ENCODE measurements around the gene CCNH. TPM values are rescaled to one million over a fixed set of nuclear protein-coding genes. Genes with fewer than 3 reads are reported as not detected.

Gene CCNH
- total RNA-seq, 8 experiments from 2014 or later: 45.5 to 103 (median 74.3) TPM

DNA sequence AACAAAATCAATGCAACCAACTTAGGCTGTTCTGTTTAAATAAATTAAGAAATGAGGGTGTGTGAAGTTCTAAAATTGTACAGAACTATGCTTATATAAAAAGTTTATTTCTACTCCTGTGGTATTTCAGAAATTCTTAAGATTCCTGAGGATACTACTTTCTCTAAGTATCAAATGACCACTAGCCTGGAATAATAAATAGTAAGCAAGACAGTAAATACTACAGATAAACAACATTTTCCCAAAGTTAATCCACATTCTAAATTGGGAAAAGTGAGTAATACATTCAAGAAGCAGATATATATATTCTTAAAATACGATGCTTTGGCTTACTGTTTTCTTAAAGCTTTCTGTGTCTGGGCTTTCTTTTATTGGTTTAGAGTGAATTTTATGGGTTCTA is 29.5 kb downstream of the CCNH start:
- H3K27ac ChIP-seq: no peak overlapping the region
- in situ Hi-C loops (cut with MboI; ENCODE audit: low pct_unique_long_range_greater_than_20kb in 2 of 9, low sequenced_read_pairs in 9 of 9, unreplicated experiment in 9 of 9): no loop called here
- WGBS, 10 experiments: 83 to 100% (median 100%) methylated on average over 1 of the region's 1 CpG; no CpG with 5 or more reads in 3 of the 10 experiments
- no peaks in the 10 kb centered on the region for H3K4me1 ChIP-seq (replicated peaks in 1 of 2)
- H3K4me3 ChIP-seq: no peak overlapping the region
- no peak for ATAC-seq (replicated peaks in 6 of 8)

DNA sequence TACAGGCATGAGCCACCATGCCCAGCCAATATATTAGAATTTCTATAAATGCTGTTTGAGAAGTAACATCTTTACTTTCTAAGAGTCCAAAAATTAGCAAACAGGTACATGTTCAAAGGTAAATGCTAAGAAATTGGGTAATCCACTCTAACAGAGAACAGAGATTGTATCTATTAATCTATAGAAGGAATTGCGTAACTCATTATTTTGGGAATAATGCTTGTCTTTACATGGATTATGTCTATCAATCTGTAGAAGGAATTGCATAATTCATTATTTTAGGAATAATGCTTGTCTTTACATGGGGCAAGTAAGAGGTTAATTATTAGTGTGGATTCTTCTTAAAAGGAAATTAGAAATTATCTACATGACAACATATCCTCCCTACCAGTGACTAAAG is 30.5 kb downstream of the CCNH start:
- in situ Hi-C loops (cut with MboI; ENCODE audit: low pct_unique_long_range_greater_than_20kb in 2 of 9, low sequenced_read_pairs in 9 of 9, unreplicated experiment in 9 of 9): no loop called here
- no peak overlapping the region for H3K27ac ChIP-seq
- 89 to 100% (median 100%) methylated on average over 1 of the region's 1 CpG; no CpG with 5 or more reads in 2 of the 10 experiments for WGBS, 10 experiments
- no peak for ATAC-seq (replicated peaks in 6 of 8)
- H3K4me3 ChIP-seq: no peak overlapping the region
- H3K4me1 ChIP-seq (replicated peaks in 1 of 2): no peaks in the 10 kb centered on the region

DNA sequence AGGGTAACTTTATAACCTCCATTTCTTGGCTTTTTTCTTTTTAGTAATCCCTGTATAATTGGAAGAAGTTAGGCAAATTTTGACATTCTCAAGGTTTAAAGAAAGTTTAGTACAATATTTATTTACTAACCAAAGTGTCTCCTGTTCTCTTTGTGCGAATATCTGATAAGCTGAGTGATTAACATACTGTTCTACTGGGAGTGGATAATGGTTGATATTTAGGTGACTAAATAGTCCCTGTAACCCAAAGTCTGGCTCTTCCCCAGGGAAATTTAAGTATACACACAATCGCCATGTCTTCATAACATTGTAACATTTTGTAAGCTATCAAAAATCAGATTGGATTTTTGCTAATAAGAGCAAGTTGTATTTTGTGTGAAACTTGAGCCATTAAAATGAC is 40.0 kb downstream of the CCNH start:
- ATAC-seq (replicated peaks in 6 of 8): peak in 2 of 8 experiments; percentile 57 to 64
- WGBS, 10 experiments: 80 to 100% (median 98%) methylated on average over 1 to 2 of the region's 2 CpGs; no CpG with 5 or more reads in 2 of the 10 experiments
- Histone ChIP-seq H3K27ac (no peak overlapping the region), H3K4me1 (replicated peaks in 1 of 2) (no peaks in the 10 kb centered on the region), H3K4me3 (no peak overlapping the region)
- in situ Hi-C loops (cut with MboI; ENCODE audit: low pct_unique_long_range_greater_than_20kb in 2 of 9, low sequenced_read_pairs in 9 of 9, unreplicated experiment in 9 of 9): no loop called here

DNA sequence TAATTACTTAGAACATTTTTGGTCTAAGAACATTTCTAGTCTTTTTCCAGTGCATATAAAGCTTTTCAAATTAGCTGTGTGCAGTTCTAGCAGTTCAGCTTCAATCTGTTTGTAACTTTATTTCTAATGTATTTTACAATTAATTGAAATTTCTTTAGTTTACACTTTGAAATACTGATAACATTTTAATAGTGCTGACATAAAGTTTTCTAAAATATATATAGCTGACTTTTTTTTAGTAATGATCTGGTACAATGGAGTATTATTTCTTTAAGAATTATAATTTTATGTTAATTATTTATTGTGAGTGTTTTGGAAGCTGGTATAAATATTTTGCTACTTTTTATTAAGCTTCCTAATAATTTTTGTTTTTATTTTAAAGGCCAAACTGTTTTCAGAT is 43.3 kb downstream of the CCNH start:
- H3K27ac ChIP-seq: no peak overlapping the region
- no peak for ATAC-seq (replicated peaks in 6 of 8)
- H3K4me3 ChIP-seq: no peak overlapping the region
- in situ Hi-C loops (cut with MboI; ENCODE audit: low pct_unique_long_range_greater_than_20kb in 2 of 9, low sequenced_read_pairs in 9 of 9, unreplicated experiment in 9 of 9): no loop called here
- H3K4me1 ChIP-seq (replicated peaks in 1 of 2): no peaks in the 10 kb centered on the region

DNA sequence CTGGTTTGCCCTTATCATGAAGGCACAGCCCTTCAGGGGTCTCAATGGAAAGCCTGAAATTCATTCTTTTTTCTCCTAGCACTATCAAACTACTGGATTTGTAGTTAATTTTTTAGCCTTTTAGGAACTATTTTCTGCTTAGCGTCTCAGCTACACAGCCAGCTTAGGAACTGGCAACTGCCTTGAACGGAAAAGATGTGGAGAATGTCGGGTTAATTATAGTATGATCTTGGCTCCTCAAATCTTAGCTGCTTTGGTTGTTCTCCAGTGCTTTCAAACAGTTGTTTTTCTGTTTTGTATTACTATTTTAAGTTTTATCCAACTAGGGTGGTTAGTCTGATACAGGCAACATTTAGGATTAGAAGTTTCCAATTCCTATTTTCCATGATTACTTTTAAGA is 44.1 kb downstream of the CCNH start:
- no peak for ATAC-seq (replicated peaks in 6 of 8)
- no peak overlapping the region for H3K27ac ChIP-seq
- 90 to 100% (median 100%) methylated on average over 1 to 3 of the region's 3 CpGs; no CpG with 5 or more reads in 3 of the 10 experiments for WGBS, 10 experiments
- no peaks in the 10 kb centered on the region for H3K4me1 ChIP-seq (replicated peaks in 1 of 2)
- no peak overlapping the region for H3K4me3 ChIP-seq
- in situ Hi-C loops (cut with MboI; ENCODE audit: low pct_unique_long_range_greater_than_20kb in 2 of 9, low sequenced_read_pairs in 9 of 9, unreplicated experiment in 9 of 9): no loop called here

DNA sequence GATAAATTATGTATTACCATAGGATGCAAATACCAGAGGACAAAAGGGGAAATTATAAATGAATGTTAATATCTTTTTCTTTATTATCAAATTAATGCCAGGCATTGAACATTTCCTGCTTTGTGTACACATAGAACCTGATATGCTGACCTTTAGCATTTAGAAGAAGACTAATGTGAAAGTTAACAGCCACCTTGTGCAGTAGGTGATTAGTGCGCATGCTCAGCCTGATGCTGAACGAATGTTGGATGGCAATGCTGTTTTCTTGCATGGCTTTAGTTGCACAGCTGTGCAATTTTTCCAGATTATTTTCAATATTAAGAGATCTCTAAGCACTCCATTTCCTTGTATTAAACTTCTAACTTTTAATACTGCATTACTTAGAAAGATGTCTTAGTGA is 45.5 kb downstream of the CCNH start:
- in situ Hi-C loops (cut with MboI; ENCODE audit: low pct_unique_long_range_greater_than_20kb in 2 of 9, low sequenced_read_pairs in 9 of 9, unreplicated experiment in 9 of 9): no loop called here
- ATAC-seq (replicated peaks in 6 of 8): no peak
- 83 to 100% (median 95%) methylated on average over 1 to 2 of the region's 2 CpGs for WGBS, 10 experiments

DNA sequence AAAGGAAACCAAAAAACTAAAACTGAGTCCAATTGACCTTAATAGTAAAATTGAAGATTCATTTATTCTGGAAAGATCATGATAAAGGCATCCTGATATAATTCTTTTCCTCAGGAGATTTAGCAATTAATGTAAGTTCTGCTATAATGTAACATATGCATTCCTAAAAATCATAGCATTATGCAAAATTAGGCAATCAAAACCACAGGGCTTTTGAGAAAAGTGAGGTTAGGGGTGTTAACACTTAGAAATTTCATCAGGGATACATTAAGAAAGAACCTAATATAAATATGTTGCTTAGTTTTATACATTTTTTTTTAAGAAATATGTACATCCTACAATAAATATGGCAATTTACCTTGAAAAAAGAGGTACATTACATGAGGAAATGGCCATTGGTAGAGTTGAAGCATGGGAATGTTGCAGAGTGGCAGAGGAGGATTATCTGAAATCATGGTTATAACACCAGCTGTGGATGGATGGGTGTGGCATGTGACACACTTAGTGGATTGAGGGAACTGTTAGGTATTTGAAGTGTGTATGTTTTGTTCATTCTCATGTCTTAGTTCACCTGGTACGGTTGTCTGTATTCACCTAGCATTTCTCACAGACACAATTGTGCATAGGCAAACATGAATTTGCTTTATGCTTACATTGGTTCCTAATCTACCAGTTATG is 51.1 kb downstream of the CCNH start:
- Histone ChIP-seq H3K4me1 (replicated peaks in 1 of 2) (no peaks in the 10 kb centered on the region), H3K4me3 (no peak overlapping the region), H3K27ac (no peak overlapping the region)
- 33 to 100% (median 100%) methylated on average over 1 of the region's 1 CpG; no CpG with 5 or more reads in 3 of the 10 experiments for WGBS, 10 experiments
- ATAC-seq (replicated peaks in 6 of 8): peak in 2 of 8 experiments; percentile 32 to 69
- in situ Hi-C loops (cut with MboI; ENCODE audit: low pct_unique_long_range_greater_than_20kb in 2 of 9, low sequenced_read_pairs in 9 of 9, unreplicated experiment in 9 of 9): no loop called here

More for the DNA sequence above, 45.5 kb downstream of the CCNH start:
- Histone ChIP-seq H3K4me3 (no peak overlapping the region), H3K4me1 (replicated peaks in 1 of 2) (no peaks in the 10 kb centered on the region), H3K27ac (no peak overlapping the region)

DNA sequence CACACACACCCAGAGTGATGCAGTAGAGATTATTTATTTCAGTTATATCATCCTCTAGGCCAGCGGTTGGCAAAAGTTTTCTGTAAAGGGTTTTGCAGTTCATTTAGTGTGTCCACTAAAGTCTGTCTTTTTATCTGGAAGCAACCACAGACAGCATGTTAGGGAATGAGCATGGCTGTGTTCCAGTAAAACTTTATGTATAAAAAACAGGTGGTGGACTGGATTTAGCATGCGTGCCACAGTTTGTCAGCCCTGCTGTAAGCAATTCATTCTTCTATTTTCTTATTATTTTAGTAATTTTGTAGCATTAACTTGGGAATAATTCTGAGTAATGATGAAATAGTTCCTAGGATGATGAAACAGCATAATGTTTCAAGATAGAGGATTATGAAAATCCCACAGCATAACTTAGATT is 51.7 kb downstream of the CCNH start:
- H3K27ac ChIP-seq: no peak overlapping the region
- in situ Hi-C loops (cut with MboI; ENCODE audit: low pct_unique_long_range_greater_than_20kb in 2 of 9, low sequenced_read_pairs in 9 of 9, unreplicated experiment in 9 of 9): no loop called here
- WGBS, 10 experiments: 50 to 100% (median 84%) methylated on average over 1 to 2 of the region's 2 CpGs; no CpG with 5 or more reads in 1 of the 10 experiments
- ATAC-seq (replicated peaks in 6 of 8): peak in 1 of 8 experiments; percentile 51
- no peak overlapping the region for H3K4me3 ChIP-seq
- no peaks in the 10 kb centered on the region for H3K4me1 ChIP-seq (replicated peaks in 1 of 2)

DNA sequence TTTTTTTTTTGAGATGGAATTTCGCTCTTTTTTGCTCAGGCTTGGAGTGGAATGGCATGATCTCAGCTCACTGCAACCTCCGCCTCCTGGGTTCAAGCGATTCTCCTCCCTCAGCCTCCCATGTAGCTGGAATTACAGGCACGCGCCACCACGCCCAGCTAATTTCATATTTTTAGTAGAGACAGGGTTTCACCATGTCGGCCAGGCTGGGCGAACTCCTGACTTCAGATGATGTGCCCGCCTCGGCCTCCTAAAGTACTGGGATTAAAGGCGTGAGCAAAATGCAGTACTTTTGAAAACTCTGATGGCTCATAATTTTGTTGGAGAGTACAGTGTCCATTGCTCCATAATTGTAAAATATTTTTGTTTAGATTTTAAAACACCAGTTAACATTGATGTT is 52.6 kb downstream of the CCNH start:
- ATAC-seq (replicated peaks in 6 of 8): no peak
- no peak overlapping the region for H3K27ac ChIP-seq
- WGBS, 10 experiments: 85 to 100% (median 97%) methylated on average over 3 to 10 of the region's 11 CpGs; no CpG with 5 or more reads in 1 of the 10 experiments
- in situ Hi-C loops (cut with MboI; ENCODE audit: low pct_unique_long_range_greater_than_20kb in 2 of 9, low sequenced_read_pairs in 9 of 9, unreplicated experiment in 9 of 9): no loop called here
- H3K4me3 ChIP-seq: no peak overlapping the region
- H3K4me1 ChIP-seq (replicated peaks in 1 of 2): no peaks in the 10 kb centered on the region

DNA sequence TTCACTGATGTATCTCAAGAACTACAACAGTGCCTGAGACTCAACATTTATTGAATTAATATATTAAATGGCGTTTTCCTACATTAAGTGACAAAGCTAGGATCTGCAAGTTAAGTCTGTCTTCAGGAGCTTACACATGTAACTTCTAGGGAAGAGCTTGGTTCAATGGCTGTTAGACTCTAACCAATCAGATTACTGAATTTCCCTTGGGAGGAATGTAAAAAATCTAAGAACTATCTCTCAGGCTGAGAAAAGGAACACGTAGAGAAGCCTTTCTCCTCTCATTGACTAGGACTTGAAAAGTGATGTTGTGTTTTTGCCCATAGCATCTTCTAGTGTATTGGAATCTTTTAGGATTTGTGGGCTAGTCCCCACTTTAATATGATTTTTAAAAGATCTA is 53.6 kb downstream of the CCNH start:
- in situ Hi-C loops (cut with MboI; ENCODE audit: low pct_unique_long_range_greater_than_20kb in 2 of 9, low sequenced_read_pairs in 9 of 9, unreplicated experiment in 9 of 9): no loop called here
- WGBS, 10 experiments: 84 to 100% (median 94%) methylated on average over 1 to 2 of the region's 2 CpGs; no CpG with 5 or more reads in 1 of the 10 experiments
- no peak for ATAC-seq (replicated peaks in 6 of 8)

DNA sequence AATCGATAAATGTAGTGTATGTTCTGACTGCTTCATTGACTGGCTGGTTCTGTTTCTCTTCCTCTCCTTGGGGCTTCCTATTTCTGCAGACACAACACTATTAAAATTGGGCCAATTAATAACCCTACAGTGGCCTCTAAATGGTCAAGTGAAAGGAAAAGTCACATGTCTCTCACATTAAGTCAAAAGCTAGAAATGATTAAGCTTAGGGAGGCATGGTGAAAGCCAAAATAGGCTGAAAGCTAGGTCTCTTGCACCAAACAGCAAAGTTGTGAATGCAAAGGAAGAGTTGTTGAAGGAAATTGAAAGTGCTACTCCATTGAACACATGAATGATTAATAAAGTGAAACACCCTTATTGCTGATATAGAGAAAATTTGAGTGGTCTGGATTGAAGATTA is 58.2 kb downstream of the CCNH start:
- no peaks in the 10 kb centered on the region for H3K4me1 ChIP-seq (replicated peaks in 1 of 2)
- 80 to 100% (median 100%) methylated on average over 1 of the region's 1 CpG; no CpG with 5 or more reads in 2 of the 10 experiments for WGBS, 10 experiments
- no peak overlapping the region for H3K4me3 ChIP-seq
- in situ Hi-C loops (cut with MboI; ENCODE audit: low pct_unique_long_range_greater_than_20kb in 2 of 9, low sequenced_read_pairs in 9 of 9, unreplicated experiment in 9 of 9): no loop called here
- no peak overlapping the region for H3K27ac ChIP-seq
- ATAC-seq (replicated peaks in 6 of 8): no peak

More for the DNA sequence above, 53.6 kb downstream of the CCNH start:
- no peaks in the 10 kb centered on the region for H3K4me1 ChIP-seq (replicated peaks in 1 of 2)
- H3K4me3 ChIP-seq: no peak overlapping the region
- no peak overlapping the region for H3K27ac ChIP-seq

DNA sequence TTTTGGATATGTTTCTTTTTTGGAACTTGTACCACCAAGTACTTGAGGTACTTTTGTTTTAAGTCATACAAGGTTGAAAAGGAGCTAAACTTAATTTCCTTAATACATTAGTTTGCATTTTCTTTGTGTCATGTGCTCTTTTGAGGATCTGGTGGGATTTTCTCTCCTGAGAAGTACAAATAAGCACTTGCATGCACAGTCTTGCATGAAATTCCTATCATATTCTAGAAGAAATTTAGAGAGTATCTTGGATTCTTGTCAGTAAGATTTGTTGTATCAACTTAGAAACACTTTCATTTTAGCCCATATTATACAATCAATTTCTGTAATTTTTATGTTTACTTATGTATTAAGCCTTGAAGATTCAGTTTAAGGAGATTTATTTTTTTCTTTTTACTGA is 64.9 kb downstream of the CCNH start:
- in situ Hi-C loops (cut with MboI; ENCODE audit: low pct_unique_long_range_greater_than_20kb in 2 of 9, low sequenced_read_pairs in 9 of 9, unreplicated experiment in 9 of 9): no loop called here
- Histone ChIP-seq H3K4me1 (replicated peaks in 1 of 2) (no peaks in the 10 kb centered on the region), H3K4me3 (no peak overlapping the region), H3K27ac (no peak overlapping the region)
- ATAC-seq (replicated peaks in 6 of 8): no peak

DNA sequence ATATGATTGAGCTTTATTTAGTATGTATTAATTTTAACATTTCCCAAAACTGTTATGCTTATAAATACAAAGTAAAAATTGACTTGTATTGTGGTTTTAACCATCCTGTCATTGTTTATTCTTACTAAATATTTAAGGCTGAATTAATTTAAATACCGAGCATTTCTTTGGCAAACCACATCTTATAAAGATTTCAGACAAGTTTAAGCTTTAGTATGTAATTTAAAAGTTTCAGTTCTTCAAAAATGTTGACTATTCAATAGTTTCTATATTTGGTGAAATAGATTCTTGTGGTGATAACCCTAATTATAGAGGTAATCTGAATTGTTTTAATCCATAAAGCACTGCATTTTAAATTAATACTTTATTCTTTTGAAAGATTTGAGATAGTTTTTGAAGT is 65.5 kb downstream of the CCNH start:
- ATAC-seq (replicated peaks in 6 of 8): no peak

More for the DNA sequence above, 65.5 kb downstream of the CCNH start:
- H3K27ac ChIP-seq: no peak overlapping the region
- no peak overlapping the region for H3K4me3 ChIP-seq
- H3K4me1 ChIP-seq (replicated peaks in 1 of 2): no peaks in the 10 kb centered on the region
- 83 to 100% (median 90%) methylated on average over 1 of the region's 1 CpG for WGBS, 10 experiments
- in situ Hi-C loops (cut with MboI; ENCODE audit: low pct_unique_long_range_greater_than_20kb in 2 of 9, low sequenced_read_pairs in 9 of 9, unreplicated experiment in 9 of 9): no loop called here

Measured in motor neuron (in vitro differentiated cells).